HEK293 (cell line): Measurements from ENCODE around the gene NFIL3.

Experiments
- HOXA7 ChIP-seq: sonication (generic); formaldehyde crosslinking; IDR thresholded peaks from 2 replicates; pipeline ENCODE4 v1.8.1; 2022; ENCODE audit warnings: missing genetic modification reagents, borderline replicate concordance
- IKZF3 ChIP-seq: fragments of 450-650 bp; IDR thresholded peaks from 2 replicates; pipeline ENCODE4 v1.5.0; 2018; ENCODE audit warnings: missing biosample characterization, mild to moderate bottlenecking, missing genetic modification characterization, moderate library complexity
- INSM2 ChIP-seq: fragments of 450-650 bp; formaldehyde crosslinking; IDR thresholded peaks from 2 replicates; pipeline ENCODE4 v1.5.1; 2016; ENCODE audit warnings: missing biosample characterization, missing genetic modification characterization
- KLF17 ChIP-seq: fragments of 450-650 bp; formaldehyde crosslinking; IDR thresholded peaks from 2 replicates; pipeline ENCODE4 v1.5.1; 2016; ENCODE audit warnings: missing biosample characterization, missing genetic modification characterization
- SP2 ChIP-seq: fragments of 450-650 bp; formaldehyde crosslinking; IDR thresholded peaks from 2 replicates; pipeline ENCODE4 v1.5.1; 2016; ENCODE audit warnings: missing biosample characterization, missing genetic modification characterization
- ZBTB1 ChIP-seq: fragments of 450-650 bp; formaldehyde crosslinking; IDR thresholded peaks from 2 replicates; pipeline ENCODE4 v1.5.1; 2016; ENCODE audit warnings: missing biosample characterization, missing genetic modification characterization
- ZBTB20 ChIP-seq: fragments of 450-650 bp; formaldehyde crosslinking; IDR thresholded peaks from 2 replicates; pipeline ENCODE4 v1.5.1; 2016; ENCODE audit warnings: missing biosample characterization, missing genetic modification characterization
- ZFHX2 ChIP-seq: fragments of 450-650 bp; formaldehyde crosslinking; conservative IDR thresholded peaks from 2 replicates; pipeline ENCODE4 v1.5.1; 2016; ENCODE audit warnings: missing biosample characterization, missing genetic modification characterization
- ZNF18 ChIP-seq: fragments of 450-650 bp; formaldehyde crosslinking; IDR thresholded peaks from 2 replicates; pipeline ENCODE4 v1.5.1; 2016; ENCODE audit warnings: missing biosample characterization, missing genetic modification characterization
- ZNF24 ChIP-seq: fragments of 450-650 bp; formaldehyde crosslinking; IDR thresholded peaks from 2 replicates; pipeline ENCODE4 v1.5.1; 2016; ENCODE audit warnings: missing biosample characterization, missing genetic modification characterization
- ZNF341 ChIP-seq: fragments of 450-650 bp; formaldehyde crosslinking; IDR thresholded peaks from 2 replicates; pipeline ENCODE4; 2016; ENCODE audit warnings: low read depth, missing biosample characterization, missing genetic modification characterization
- ZNF37A ChIP-seq: fragments of 450-650 bp; IDR thresholded peaks from 2 replicates; pipeline ENCODE4 v1.5.1; 2018; ENCODE audit warnings: missing biosample characterization, missing genetic modification characterization
- ZNF398 ChIP-seq: fragments of 450-650 bp; formaldehyde crosslinking; IDR thresholded peaks from 2 replicates; pipeline ENCODE4 v1.5.1; 2017; ENCODE audit warnings: missing biosample characterization, missing genetic modification characterization
- ZNF426 ChIP-seq: fragments of 450-650 bp; formaldehyde crosslinking; IDR thresholded peaks from 2 replicates; pipeline ENCODE4 v1.5.1; 2017; ENCODE audit warnings: missing biosample characterization, missing genetic modification characterization, mild to moderate bottlenecking, inconsistent platforms, moderate library complexity
- ZNF473 ChIP-seq: fragments of 450-650 bp; formaldehyde crosslinking; IDR thresholded peaks from 2 replicates; pipeline ENCODE4 v1.5.1; 2017; ENCODE audit warnings: missing biosample characterization, missing genetic modification characterization
- ZNF610 ChIP-seq: fragments of 450-650 bp; formaldehyde crosslinking; IDR thresholded peaks from 2 replicates; pipeline ENCODE4 v1.5.1; 2016; ENCODE audit warnings: missing biosample characterization, missing genetic modification characterization, borderline replicate concordance
- ZNF670 ChIP-seq: fragments of 450-650 bp; formaldehyde crosslinking; IDR thresholded peaks from 2 replicates; pipeline ENCODE4 v1.5.1; 2016; ENCODE audit warnings: missing biosample characterization, missing genetic modification characterization, low read depth
- ZNF76 ChIP-seq: fragments of 450-650 bp; formaldehyde crosslinking; IDR thresholded peaks from 2 replicates; pipeline ENCODE4; 2016; ENCODE audit warnings: low read depth, missing biosample characterization, missing genetic modification characterization, borderline replicate concordance
- ZNF777 ChIP-seq: fragments of 450-650 bp; formaldehyde crosslinking; IDR thresholded peaks from 2 replicates; pipeline ENCODE4 v1.5.1; 2017; ENCODE audit warnings: missing biosample characterization, missing genetic modification characterization, borderline replicate concordance
- ZNF785 ChIP-seq: fragments of 450-650 bp; formaldehyde crosslinking; IDR thresholded peaks from 2 replicates; pipeline ENCODE4 v1.5.1; 2016; ENCODE audit warnings: missing biosample characterization, missing genetic modification characterization
- TF ChIP-seq, protein P1 (sequence below): fragments of 450-650 bp; formaldehyde crosslinking; IDR thresholded peaks from 2 replicates; pipeline ENCODE4 v1.5.1; 2016; ENCODE audit warnings: missing biosample characterization, missing genetic modification characterization
- TF ChIP-seq, protein P2 (sequence below): fragments of 450-650 bp; formaldehyde crosslinking; IDR thresholded peaks from 2 replicates; pipeline ENCODE4 v1.5.1; 2016; ENCODE audit warnings: missing biosample characterization, missing genetic modification characterization, low read depth
- TF ChIP-seq, protein P3 (sequence below): fragments of 450-650 bp; formaldehyde crosslinking; IDR thresholded peaks from 2 replicates; pipeline ENCODE4 v1.5.1; 2016; ENCODE audit warnings: missing biosample characterization, missing genetic modification characterization
- TF ChIP-seq, protein P4 (sequence below): fragments of 450-650 bp; formaldehyde crosslinking; IDR thresholded peaks from 2 replicates; pipeline ENCODE4 v1.5.0; 2017; ENCODE audit warnings: missing biosample characterization, missing genetic modification characterization, borderline replicate concordance

NFIL3 gene

GRCh38 chr9:91361291-91362050 lies 62.2 kb downstream of the NFIL3 start, which contains the start of gene AUH (continued):
- no peak for TF ChIP-seq ZBTB1 (tag by site-specific recombination)
- no peak for TF ChIP-seq ZNF24
- TF ChIP-seq ZNF785 (tag by site-specific recombination) = no peak
- no peak for TF ChIP-seq INSM2 (tag by site-specific recombination)
- TF ChIP-seq HOXA7 (CRISPR knock-in tag) = no peak
- TF ChIP-seq ZNF777 = no peak
- no peak for TF ChIP-seq ZNF610 (tag by site-specific recombination)
- TF ChIP-seq ZNF398 (tag by site-specific recombination) = no peak
- TF ChIP-seq ZBTB20 (tag by site-specific recombination) = no peak; the same call in 1 of the 2 replicates
- TF ChIP-seq, protein P1, sequence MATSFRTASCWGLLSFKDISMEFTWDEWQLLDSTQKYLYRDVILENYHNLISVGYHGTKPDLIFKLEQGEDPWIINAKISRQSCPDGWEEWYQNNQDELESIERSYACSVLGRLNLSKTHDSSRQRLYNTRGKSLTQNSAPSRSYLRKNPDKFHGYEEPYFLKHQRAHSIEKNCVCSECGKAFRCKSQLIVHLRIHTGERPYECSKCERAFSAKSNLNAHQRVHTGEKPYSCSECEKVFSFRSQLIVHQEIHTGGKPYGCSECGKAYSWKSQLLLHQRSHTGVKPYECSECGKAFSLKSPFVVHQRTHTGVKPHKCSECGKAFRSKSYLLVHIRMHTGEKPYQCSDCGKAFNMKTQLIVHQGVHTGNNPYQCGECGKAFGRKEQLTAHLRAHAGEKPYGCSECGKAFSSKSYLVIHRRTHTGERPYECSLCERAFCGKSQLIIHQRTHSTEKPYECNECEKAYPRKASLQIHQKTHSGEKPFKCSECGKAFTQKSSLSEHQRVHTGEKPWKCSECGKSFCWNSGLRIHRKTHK (tag by site-specific recombination) = no peak
- peak; percentile 43; the same call in 1 of the 2 replicates for TF ChIP-seq ZNF76 (tag by site-specific recombination)
- TF ChIP-seq SP2 (tag by site-specific recombination) = peak; percentile 33
- TF ChIP-seq ZFHX2 (tag by site-specific recombination) = no peak
- TF ChIP-seq, protein P2, sequence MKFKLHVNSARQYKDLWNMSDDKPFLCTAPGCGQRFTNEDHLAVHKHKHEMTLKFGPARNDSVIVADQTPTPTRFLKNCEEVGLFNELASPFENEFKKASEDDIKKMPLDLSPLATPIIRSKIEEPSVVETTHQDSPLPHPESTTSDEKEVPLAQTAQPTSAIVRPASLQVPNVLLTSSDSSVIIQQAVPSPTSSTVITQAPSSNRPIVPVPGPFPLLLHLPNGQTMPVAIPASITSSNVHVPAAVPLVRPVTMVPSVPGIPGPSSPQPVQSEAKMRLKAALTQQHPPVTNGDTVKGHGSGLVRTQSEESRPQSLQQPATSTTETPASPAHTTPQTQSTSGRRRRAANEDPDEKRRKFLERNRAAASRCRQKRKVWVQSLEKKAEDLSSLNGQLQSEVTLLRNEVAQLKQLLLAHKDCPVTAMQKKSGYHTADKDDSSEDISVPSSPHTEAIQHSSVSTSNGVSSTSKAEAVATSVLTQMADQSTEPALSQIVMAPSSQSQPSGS (tag by site-specific recombination) = no peak
- TF ChIP-seq ZNF473 (tag by site-specific recombination) = no peak
- no peak for TF ChIP-seq KLF17 (tag by site-specific recombination)
- TF ChIP-seq ZNF18 (tag by site-specific recombination) = no peak
- no peak for TF ChIP-seq ZNF426
- TF ChIP-seq, protein P3, sequence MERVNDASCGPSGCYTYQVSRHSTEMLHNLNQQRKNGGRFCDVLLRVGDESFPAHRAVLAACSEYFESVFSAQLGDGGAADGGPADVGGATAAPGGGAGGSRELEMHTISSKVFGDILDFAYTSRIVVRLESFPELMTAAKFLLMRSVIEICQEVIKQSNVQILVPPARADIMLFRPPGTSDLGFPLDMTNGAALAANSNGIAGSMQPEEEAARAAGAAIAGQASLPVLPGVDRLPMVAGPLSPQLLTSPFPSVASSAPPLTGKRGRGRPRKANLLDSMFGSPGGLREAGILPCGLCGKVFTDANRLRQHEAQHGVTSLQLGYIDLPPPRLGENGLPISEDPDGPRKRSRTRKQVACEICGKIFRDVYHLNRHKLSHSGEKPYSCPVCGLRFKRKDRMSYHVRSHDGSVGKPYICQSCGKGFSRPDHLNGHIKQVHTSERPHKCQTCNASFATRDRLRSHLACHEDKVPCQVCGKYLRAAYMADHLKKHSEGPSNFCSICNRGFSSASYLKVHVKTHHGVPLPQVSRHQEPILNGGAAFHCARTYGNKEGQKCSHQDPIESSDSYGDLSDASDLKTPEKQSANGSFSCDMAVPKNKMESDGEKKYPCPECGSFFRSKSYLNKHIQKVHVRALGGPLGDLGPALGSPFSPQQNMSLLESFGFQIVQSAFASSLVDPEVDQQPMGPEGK = no peak
- TF ChIP-seq IKZF3 = no peak
- no peak for TF ChIP-seq ZNF37A (tag by site-specific recombination)
- TF ChIP-seq ZNF341 (tag by site-specific recombination) = no peak
- TF ChIP-seq, protein P4, sequence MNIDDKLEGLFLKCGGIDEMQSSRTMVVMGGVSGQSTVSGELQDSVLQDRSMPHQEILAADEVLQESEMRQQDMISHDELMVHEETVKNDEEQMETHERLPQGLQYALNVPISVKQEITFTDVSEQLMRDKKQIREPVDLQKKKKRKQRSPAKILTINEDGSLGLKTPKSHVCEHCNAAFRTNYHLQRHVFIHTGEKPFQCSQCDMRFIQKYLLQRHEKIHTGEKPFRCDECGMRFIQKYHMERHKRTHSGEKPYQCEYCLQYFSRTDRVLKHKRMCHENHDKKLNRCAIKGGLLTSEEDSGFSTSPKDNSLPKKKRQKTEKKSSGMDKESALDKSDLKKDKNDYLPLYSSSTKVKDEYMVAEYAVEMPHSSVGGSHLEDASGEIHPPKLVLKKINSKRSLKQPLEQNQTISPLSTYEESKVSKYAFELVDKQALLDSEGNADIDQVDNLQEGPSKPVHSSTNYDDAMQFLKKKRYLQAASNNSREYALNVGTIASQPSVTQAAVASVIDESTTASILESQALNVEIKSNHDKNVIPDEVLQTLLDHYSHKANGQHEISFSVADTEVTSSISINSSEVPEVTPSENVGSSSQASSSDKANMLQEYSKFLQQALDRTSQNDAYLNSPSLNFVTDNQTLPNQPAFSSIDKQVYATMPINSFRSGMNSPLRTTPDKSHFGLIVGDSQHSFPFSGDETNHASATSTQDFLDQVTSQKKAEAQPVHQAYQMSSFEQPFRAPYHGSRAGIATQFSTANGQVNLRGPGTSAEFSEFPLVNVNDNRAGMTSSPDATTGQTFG = no peak
- no peak for TF ChIP-seq ZNF670 (tag by site-specific recombination)
